ELR (cell line): ENCODE results near the gene LRRC9.
"Not testable (repeated sequence)": the region's sequence is repeated elsewhere in the genome, so short reads cannot be mapped to it uniquely, and the experiment has no call there.

Source experiments
- DNase-seq: peaks from one replicate; pipeline ENCODE4 v3.0.0-alpha.2; 2015; ENCODE audit warnings: low read depth

LRRC9 gene

DNA sequence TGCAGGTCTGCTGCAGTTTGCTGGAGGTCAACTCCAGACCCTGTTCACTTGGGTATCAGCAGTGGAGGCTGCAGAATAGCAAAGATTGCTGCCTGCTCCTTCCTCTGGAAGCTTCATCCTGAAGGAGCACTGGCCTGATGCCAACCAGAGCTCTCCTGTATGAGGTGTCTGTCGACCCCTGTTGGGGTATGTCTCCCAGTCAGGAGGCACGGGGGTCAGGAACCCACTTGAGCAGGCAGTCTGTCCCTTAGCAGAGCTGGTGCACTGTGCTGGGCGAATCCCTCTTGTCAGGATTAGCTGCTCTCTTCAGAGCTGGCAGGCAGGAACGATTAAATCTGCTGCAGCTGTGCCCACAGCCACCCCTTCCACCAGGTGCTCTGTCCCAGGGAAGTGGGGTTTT is 37.9 kb downstream of the LRRC9 start:
- not testable (repeated sequence) for DNase-seq

DNA sequence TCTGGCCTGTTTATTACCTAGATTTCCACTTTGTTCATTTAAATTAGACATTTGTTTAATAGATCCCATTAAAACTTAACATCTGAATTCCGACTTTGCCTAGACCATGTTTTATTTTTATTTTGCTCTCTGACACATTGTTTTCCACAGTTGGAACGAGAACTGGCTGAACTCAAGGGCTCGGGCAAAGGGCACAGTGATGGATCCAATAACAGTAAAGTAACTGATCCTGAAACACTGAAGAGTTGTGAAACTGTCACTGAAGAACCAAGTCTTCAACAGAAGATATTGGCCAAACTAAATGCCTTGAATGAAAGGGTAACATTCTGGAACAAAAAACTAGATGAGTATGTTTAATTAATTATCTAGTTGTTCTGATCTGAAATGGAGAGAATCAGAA is 39.7 kb downstream of the LRRC9 start:
- DNase-seq = no peak

DNA sequence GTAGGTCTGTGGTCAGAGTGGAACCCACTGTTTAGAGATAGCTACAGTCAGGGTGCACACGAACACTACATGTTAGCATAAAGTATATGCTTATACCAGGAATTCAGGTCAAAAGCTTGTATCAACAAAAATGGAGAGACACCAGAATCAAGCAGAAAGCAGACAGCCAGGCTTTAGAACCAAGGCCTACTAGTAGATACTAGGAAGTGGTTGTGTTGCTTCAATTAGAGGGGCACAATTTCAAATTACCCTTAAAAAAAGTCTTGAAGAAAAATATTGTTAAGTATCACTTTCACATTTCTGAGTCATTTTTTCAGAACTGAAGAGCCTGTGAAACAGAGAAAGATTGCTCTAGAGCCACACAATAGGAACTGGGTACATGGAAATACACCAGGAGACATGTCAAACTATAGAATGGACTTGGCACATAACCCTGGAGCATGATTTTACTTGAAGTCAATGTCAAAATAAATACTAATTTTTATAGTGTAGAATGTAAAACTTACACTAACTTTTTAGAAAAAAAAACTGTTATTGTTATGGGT is 41.6 kb downstream of the LRRC9 start:
- no peak for DNase-seq

DNA sequence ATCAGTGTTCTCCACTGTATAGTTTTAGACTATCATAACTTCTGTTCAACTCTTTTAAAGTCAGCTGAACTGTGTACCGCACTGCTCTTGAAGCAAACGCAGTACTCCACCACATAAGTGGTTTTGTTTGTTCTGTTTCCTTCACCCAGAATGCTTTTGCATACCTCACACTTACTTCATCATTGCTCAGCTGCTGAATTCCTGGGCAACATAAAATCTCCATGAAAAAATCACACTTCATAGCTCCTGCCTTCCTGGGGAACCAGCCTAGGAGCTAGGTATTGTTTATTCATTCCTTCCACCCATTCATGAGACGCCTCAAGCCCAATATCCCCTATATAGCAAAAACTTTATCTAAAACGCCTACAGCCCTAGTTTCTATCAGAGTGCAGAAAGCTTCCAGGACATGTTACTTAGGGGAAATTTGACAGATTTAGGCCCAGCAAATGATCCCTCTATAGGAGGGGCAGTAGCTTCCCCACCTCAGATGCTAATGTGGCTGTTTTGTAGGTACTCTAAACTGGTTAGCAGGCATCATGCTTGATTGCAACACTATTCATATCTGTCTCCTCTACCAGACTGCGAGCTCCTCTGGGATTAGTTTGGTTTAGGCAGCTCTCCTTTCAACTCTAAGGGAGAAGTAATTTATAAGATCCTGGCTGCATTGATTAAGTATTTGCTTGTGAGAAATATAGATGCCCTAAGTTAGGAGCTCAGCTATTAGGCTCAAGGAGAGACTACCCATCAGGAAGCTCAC is 44.5 kb downstream of the LRRC9 start:
- peak; percentile 44 for DNase-seq

DNA sequence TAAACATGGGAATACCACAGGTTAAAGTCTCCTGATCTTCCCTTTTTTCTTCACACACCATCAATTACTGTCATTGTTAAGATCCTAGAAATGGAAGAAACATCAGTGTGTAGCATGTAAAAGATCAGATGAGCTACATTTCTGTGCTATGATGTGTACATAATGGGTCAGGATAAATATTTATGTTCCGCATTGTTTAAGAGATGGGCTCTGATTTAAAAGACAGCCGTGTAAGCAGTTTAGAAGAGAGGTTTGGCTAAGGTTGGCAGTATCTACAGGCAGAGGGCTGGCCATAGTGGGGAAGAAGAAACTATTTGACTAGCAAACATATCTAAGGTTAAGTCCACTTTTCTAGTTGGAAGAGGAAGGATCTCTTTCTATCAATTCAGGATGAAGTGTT is 49.4 kb downstream of the LRRC9 start:
- DNase-seq = peak; percentile 86

DNA sequence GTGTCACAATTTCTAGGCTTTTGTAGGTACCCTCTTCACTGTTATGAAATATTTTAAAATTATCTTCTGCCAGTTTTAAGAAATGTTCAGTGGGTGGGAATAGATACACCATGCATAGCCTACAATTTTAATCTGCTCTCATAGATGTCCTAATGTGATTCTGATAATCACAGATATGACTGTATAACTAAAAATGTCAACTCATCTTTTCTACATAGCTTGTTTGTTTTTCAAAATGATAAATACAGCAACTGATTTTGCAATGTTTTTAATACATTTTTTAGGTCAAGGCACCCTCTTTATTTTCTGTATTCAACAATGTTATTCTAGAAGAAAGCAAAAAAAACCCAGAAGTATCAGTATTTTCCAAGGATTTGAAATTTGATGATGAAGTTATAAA is 61.6 kb downstream of the LRRC9 start:
- DNase-seq = no peak

DNA sequence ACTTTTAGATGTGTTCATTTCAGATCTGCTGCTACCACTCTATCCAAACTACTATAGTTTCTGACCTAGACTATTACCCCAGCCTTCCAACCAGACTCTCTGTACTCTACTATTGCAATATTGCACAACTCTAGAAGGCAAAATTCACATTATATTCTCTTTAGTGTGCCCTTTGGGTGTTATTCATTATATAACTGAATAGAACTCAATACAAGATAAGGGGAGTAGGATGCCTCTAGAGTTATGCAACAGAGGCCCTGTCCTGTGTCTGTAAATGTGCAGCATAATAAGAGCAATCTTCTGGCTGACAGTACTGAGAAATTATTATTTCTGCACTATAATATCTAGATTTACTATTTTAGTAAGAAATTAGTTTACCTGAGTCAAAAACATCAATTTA is 63.1 kb downstream of the LRRC9 start:
- no peak for DNase-seq

DNA sequence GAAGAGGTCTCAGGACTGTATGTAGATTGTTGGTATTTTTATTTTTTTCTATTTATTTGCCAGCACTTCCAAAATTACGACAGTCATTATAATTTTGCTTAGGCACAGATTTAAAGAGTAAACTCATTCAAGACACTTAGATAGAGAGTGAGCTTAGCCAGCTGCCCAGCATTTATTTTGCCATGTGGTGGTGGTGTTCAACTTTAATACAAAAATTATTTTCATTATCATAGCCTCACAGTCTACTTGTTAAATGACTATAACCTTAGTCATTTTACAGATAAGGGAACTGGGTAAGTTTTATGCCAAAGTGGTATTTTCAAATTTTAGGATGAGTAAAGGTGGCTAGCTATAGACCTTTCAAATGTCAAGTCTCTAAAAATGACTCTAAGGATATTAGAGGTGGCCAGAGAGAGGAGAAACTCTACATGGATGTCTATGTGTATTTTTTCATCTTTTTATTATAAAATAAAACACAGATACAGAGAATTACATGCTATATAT is 66.7 kb downstream of the LRRC9 start:
- DNase-seq = no peak

DNA sequence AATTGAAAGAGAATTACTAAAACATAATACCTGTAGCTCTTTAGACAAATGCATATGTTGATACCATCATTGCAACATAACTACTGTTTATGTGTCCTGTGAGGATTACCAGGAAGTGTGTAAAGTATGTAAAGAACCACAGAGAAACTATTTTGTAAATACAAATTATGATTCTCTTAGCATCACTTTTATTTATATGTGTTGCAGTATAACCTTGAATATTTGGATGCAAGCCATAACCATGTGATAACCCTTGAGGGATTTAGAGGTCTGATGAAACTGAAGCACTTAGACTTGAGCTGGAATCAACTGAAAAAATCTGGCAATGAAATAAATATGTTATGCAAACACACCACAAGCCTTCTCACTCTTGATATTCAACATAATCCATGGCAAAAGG is 77.5 kb downstream of the LRRC9 start:
- DNase-seq = no peak

DNA sequence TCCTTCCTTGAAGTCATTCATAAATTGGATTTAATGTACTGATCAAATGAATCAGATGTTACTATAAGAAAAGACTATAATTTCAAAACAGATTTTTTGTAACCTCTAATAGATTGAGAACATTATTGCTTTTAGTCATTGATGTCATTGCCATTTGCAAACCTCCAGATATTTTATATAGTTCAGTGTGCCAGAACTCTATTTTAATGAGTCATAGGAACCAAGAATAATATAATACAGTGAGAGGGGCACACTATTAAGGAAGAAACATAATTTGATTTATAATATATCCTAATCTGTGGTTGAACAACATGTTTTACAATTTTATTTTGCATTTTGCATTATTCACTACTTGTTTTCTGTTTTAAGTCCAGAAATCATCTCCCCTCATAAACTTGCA is 78.0 kb downstream of the LRRC9 start:
- DNase-seq = no peak

DNA sequence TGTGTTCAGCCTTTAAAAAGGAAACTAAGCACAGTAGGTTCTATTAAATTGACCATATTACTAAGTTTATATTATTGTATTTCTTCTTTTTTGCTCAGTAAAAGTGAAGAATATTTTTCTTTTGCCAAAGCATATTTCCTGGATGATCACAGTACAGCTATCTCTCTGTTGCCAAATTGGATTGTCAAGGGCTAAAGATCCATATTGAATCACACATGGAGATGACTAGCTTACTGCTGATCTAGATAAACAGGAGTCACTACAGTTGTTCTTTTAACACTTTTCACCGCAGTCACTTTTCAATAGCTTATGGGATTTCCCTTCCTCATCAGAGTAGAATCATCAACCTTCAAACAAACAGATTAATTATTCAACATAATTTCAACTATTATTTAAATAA is 78.6 kb downstream of the LRRC9 start:
- no peak for DNase-seq

DNA sequence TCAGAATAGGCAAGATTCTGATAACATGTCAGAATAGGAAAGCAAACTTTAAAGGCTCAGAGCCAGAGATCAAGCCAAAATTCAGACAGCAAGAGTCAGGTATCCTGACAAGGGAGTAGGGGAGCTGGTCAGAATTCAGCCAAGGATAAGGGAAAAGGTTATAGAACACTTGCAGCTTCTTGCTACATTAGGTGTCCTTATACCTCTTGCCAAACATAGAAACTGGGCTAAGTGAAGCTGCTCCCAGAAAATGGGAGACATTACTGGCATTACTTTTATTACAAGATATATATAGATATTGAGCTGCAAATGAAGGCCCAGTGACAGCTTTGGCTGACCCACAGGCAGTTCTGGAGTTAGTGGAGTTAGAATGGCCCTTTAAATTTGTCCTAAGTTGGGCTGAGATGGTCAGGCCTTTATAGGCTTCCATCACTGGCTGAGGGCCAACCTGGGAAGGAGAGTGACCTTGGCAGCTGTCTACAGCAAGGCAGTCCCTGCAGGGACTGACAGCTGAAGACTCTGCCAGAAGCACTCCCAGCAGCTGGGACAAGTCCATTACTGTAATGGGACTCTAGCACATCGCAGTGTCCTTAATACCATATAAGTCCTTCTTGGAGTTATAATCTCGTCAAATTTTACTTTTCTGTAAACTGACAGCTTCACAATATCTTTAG is 83.0 kb downstream of the LRRC9 start:
- DNase-seq = no peak

DNA sequence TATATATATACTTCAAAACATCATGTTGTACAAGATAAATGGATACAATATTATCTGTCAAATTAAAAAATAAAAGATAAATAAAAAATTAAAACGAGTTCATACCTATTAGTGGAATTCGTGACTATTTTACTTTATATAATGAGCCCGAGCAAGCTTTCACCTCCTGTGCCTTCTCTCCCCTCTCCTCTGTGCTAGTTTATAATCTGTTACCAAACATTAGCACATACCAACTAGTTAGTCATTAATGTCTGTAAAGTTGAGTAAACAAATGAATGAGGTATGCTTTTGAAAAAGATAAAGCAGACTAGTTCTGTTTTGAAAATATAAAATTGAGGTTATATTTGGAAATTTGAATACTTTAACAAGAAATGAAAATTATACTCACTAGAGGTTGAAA is 84.0 kb downstream of the LRRC9 start:
- DNase-seq = no peak

DNA sequence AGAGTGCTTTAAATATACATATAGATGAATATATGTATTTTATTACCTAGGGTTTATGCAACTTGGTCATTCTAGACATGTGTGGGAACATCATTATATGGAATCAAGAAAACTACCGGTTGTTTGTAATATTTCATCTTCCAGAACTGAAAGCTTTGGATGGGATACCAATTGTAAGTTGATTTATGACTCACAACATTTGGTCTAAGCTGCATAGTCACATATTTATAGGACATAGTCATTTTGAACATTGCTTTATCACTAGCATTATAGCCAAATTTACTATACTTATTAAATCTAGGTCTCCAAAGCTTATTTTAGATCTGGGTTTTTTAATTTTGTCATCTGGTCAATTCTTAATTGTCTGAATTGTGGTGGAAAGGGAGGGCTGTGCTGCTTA is 88.1 kb downstream of the LRRC9 start:
- DNase-seq = peak; percentile 21

DNA sequence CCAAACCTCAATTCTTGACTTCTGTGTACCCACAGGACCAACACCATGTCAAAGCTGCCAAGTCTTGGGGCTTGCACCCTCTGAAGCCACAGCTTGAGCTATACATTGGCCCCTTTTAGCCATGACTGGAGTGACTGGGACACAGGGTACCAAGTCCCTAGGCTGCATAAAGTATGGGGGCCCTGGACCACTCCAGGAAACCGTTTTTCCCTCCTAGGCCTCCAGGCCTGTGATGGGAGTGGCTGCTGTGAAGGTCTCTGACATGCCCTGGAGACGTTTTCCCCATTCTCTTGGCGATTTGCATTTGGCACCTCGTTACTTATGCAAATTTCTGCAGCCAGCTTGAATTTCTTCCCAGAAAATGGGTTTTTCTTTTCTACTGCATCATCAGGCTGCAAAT is 90.3 kb downstream of the LRRC9 start:
- not testable (repeated sequence) for DNase-seq

DNA sequence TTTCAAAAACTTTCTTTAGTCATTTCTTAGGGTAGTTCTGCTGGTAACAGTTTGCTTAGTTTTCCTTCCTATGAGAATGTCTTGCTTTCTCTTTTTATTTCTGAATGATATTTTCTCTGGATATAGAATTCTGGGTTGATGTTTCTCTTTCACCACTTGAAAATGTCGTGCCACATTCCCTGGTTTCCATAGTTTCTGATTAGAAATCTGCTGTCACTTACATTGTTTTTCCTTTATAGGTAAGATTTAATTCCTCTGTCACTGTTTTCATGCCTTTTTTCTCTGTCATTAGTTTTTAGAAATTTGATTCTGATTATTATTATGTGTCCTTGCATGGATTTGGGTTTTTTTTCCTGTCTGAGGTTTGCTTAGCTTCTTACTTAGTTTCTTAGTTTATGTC is 94.5 kb downstream of the LRRC9 start:
- DNase-seq = no peak

DNA sequence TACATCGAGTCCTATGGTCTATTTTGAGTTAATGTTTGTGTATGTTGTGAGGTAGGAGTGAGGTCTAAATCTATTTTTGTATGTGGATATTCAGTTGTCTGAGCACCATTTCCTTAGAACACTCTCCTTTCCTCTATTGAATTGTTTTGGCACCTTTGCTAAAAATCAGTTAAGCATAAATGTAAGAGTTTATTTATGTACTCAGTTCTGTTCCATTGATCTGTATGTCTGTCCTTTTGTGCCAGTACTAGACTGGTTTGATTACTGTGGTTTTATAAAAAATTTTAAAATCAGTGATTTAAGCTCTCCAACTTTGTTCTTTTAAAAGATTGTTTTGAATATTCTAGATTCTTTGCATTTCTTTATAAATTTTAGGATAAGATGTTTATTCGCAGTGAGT is 101.7 kb downstream of the LRRC9 start:
- DNase-seq = no peak

DNA sequence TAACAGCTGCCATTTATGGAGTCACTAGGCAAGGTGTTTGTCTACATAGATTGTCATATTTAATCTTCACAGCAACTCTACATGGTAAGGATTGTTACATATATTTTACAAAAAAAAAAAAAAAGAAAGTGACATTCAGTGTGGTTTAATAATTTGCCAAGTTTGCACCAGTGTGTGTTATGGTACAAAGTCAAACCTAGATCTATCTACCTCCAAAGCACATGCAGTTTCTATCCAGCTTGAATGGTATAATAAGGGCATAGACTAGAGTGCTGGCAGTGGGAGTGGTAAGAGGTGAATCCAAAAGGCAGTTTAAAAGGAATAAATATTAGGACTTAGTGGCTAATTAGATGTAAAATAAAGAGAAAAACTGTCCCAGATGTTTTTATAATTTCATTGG is 105.6 kb downstream of the LRRC9 start:
- no peak for DNase-seq

DNA sequence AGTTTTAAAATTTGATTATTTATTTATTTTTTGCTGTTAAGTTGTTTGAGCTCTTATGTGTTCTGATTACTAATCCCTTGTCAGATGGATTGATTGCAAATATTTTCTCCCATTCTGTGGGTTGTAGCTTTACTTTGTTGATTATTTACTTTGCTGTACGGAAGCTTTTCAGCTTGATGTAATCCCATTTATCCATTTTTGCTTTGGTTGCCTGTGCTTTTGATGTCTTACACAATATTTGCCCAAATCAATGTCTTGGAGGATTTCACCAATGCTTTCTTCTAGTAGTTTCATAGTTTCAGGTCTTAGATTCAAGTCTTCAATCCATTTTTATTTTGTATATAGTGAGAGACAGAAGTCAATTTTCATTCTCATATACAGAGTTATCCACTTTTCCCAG is 115.2 kb downstream of the LRRC9 start:
- no peak for DNase-seq

DNA sequence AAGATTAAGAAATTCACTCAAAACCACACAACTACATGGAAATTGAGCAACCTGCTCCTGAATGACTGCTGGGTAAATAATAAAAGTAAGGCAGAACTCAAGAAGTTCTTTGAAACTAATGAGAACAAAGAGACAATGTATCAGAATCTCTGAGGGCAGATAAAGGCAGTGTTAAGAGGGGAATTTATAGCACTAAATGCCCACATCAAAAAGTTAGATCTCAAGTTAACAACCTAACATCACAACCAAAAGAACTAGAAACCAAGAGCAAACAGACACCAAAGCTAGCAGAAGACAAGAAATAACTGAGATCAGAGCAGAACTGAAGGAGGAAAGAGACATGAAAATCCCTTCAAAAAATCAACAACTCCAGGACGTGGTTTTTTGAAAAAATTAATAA is 128.0 kb downstream of the LRRC9 start:
- DNase-seq = not testable (repeated sequence)

DNA sequence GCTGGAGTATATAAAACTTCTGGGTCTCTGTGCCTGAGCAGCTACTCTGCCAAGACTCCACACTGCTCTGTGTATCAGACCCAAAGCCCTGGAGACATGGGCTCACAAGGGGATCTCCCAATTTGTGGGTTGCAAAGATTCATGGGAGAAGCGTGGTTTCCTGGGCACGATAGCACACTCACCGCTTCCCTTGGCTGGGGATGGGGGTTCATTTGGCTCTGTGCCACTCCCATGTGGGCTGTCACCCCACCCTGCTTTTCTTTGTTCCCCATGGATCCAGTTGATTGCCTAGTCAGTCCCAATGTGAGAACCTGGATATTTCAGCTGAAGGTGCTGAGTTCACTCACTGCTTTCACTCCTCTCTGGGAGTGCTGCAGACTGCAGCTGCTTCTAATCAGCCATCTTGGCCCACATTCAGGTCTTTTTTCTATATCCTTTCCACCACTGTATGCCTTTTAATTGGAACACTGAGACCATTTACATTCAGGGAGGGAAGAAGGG is 131.8 kb downstream of the LRRC9 start:
- DNase-seq = no peak

DNA sequence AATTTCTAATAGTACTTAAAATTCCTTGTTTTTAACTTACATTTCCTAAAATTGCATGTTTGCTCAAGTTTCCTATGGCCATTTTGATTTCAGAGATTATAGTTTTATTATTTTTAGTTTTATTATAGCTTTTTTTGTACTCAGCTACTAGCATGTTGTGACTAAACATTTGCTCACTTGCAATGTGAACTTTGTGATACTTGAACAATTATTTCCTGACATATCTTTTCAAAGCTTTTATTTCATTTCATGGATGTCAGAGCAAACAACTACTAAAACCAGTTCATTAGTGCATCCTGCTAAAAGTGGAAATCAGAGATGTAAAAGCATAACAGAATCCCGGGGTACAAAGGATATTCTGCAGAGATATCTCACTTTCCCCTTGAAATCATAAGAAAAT is 138.1 kb downstream of the LRRC9 start:
- no peak for DNase-seq

DNA sequence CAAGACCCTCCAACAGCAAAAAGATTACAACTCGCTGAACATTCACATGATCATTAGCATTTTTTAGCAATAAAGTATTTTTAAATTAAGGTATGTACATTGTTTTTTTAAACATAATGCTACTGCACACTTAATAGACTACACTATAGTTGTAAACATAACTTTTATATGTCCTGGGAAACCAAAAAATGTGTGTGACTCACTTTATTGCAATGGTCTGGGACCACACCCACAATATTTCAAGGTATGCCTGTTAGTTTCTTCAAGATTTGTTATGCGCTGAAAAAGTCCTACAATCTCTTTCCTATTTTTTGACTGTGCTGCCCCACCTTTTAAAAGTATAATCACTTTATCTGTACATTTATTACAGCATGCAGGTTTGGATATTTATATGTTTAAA is 141.4 kb downstream of the LRRC9 start:
- DNase-seq = peak; percentile 47
